Measurements from ENCODE around the gene EFCAB5. TPM values are rescaled to one million over a fixed set of nuclear protein-coding genes. Genes with fewer than 3 reads are reported as not detected.

EFCAB5 gene
- polyA plus RNA-seq, 1 of the 3 experiments (the other 2 are of a cell fraction) = 0.05 TPM

GRCh38 chr17:30130121-30130520 lies 188.7 kb downstream of the EFCAB5 start:
- H4K20me1 ChIP-seq (ENCODE audit: insufficient read depth) = peaks cover 16% of the 10 kb centered on the region
- H3K9me2 ChIP-seq = no peaks in the 10 kb centered on the region
- H3K27ac ChIP-seq (ENCODE audit: low read depth in 2 of 2, low read length in 1 of 2) = no peak overlapping the region
- POLR2A ChIA-PET = no interaction called here
- H3K79me2 ChIP-seq (ENCODE audit: insufficient read depth) = peaks cover 98% of the 10 kb centered on the region
- H3F3A ChIP-seq (replicated peaks; ENCODE audit: insufficient read depth) = no peaks in the 10 kb centered on the region
- H2AFZ ChIP-seq (ENCODE audit: low read depth) = no peak overlapping the region
- no peaks in the 10 kb centered on the region for H3K9me3 ChIP-seq
- CTCF ChIA-PET = interaction anchor here (1.2 to 1.4 kb wide), 2 partner anchors 26 to 148 kb away, joined by 6 read pairs; no protein-coding TSS in a partner anchor
- no peak for DNase-seq
- no peak overlapping the region for H3K4me2 ChIP-seq
- H3K27me3 ChIP-seq (ENCODE audit: insufficient read depth) = no peaks in the 10 kb centered on the region
- peaks cover 39 to 75% of the 10 kb centered on the region in 2 experiments for H3K36me3 ChIP-seq (replicated peaks in 1 of 2; ENCODE audit: control insufficient read depth in 1 of 2, insufficient read depth in 2 of 2, low read length in 1 of 2)
- TF ChIP-seq JUND (IDR thresholded peaks at IDR 0.05) (no peak), RXRA (IDR thresholded peaks at IDR 0.05; ENCODE audit: borderline replicate concordance, low read depth) (no peak), CHD2 (IDR thresholded peaks at IDR 0.05; ENCODE audit: low read length, partially characterized antibody) (no peak), POLR2AphosphoS5 (IDR thresholded peaks at IDR 0.05; ENCODE audit: low read depth, low read length) (no peak), ELF1 (IDR thresholded peaks at IDR 0.05) (no peak), RFX5 (IDR thresholded peaks at IDR 0.05; ENCODE audit: low read length) (no peak), NRF1 (IDR thresholded peaks at IDR 0.05; ENCODE audit: low read depth, low read length) (no peak), TAF1 (IDR thresholded peaks at IDR 0.05; ENCODE audit: borderline replicate concordance, low read depth, low read length) (no peak)
- TF ChIP-seq, protein P1, sequence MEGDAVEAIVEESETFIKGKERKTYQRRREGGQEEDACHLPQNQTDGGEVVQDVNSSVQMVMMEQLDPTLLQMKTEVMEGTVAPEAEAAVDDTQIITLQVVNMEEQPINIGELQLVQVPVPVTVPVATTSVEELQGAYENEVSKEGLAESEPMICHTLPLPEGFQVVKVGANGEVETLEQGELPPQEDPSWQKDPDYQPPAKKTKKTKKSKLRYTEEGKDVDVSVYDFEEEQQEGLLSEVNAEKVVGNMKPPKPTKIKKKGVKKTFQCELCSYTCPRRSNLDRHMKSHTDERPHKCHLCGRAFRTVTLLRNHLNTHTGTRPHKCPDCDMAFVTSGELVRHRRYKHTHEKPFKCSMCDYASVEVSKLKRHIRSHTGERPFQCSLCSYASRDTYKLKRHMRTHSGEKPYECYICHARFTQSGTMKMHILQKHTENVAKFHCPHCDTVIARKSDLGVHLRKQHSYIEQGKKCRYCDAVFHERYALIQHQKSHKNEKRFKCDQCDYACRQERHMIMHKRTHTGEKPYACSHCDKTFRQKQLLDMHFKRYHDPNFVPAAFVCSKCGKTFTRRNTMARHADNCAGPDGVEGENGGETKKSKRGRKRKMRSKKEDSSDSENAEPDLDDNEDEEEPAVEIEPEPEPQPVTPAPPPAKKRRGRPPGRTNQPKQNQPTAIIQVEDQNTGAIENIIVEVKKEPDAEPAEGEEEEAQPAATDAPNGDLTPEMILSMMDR (IDR thresholded peaks at IDR 0.05) = no peak
- no peak overlapping the region for H3K9ac ChIP-seq
- no peak overlapping the region for H3K4me3 ChIP-seq (ENCODE audit: low read depth in 2 of 2, low read length in 1 of 2)
- 88% methylated on average over 1 of the region's 1 CpG for WGBS (ENCODE audit: low lambda C conversion rate)
- no peaks in the 10 kb centered on the region; a peak in 1 of 4 replicates for H3K4me1 ChIP-seq (ENCODE audit: control insufficient read depth in 1 of 2, insufficient read depth in 2 of 2, low read depth in 1 of 2, low read length in 1 of 2)

- Histone ChIP-seq H3K79me2 (ENCODE audit: insufficient read depth) (peaks cover 96% of the 10 kb centered on the region), H3K27me3 (ENCODE audit: insufficient read depth) (no peaks in the 10 kb centered on the region), H3K4me2 (no peak overlapping the region), H3K4me1 (ENCODE audit: control insufficient read depth in 1 of 2, insufficient read depth in 2 of 2, low read depth in 1 of 2, low read length in 1 of 2) (no peaks in the 10 kb centered on the region; a peak in 1 of 4 replicates), H3K27ac (ENCODE audit: low read depth in 2 of 2, low read length in 1 of 2) (no peak overlapping the region), H2AFZ (ENCODE audit: low read depth) (no peak overlapping the region), H3K9ac (no peak overlapping the region), H3K36me3 (replicated peaks in 1 of 2; ENCODE audit: control insufficient read depth in 1 of 2, insufficient read depth in 2 of 2, low read length in 1 of 2) (peaks cover 34 to 71% of the 10 kb centered on the region in 2 experiments), H4K20me1 (ENCODE audit: insufficient read depth) (0 out of 2 replicates have a peak, but pooled peaks cover 4% of the 10 kb centered on the region), H3K4me3 (ENCODE audit: low read depth in 2 of 2, low read length in 1 of 2) (no peak overlapping the region), H3K9me3 (no peaks in the 10 kb centered on the region), H3K9me2 (no peaks in the 10 kb centered on the region), H3F3A (replicated peaks; ENCODE audit: insufficient read depth) (peaks cover 3% of the 10 kb centered on the region)
- CTCF ChIA-PET = interaction anchor here (2.0 to 2.3 kb wide), 2 partner anchors 8 to 145 kb away, joined by 8 to 13 read pairs; no protein-coding TSS in a partner anchor
- 98% methylated on average over 3 of the region's 3 CpGs for WGBS (ENCODE audit: low lambda C conversion rate)
- no peak for DNase-seq
- POLR2A ChIA-PET = interaction anchor here (0.6 kb wide), 1 partner anchor 15 kb away, joined by 3 read pairs; no protein-coding TSS in a partner anchor
- TF ChIP-seq ZBTB33 (IDR thresholded peaks at IDR 0.05; ENCODE audit: borderline replicate concordance, low read depth) (no peak), TEAD4 (IDR thresholded peaks at IDR 0.05; ENCODE audit: borderline replicate concordance, insufficient read depth) (no peak), GABPA (IDR thresholded peaks at IDR 0.05; ENCODE audit: low read depth) (no peak), ELF1 (IDR thresholded peaks at IDR 0.05) (no peak), MAX (IDR thresholded peaks at IDR 0.05; ENCODE audit: low read depth) (no peak), GATA2 (CRISPR knock-in tag; IDR thresholded peaks at IDR 0.05) (no peak), SIN3A (IDR thresholded peaks at IDR 0.05; ENCODE audit: borderline replicate concordance, low read depth, low read length) (no peak), SMC3 (IDR thresholded peaks at IDR 0.05; ENCODE audit: low read depth, low read length) (no peak), REST (IDR thresholded peaks at IDR 0.05; ENCODE audit: low read depth, low read length) (no peak), EZH2phosphoT487 (IDR thresholded peaks at IDR 0.05; ENCODE audit: borderline replicate concordance, low read depth) (no peak), POLR2AphosphoS5 (IDR thresholded peaks at IDR 0.05; ENCODE audit: low read depth, low read length) (no peak), FOXM1 (IDR thresholded peaks at IDR 0.05; ENCODE audit: low read depth) (no peak)
- TF ChIP-seq, protein P2, sequence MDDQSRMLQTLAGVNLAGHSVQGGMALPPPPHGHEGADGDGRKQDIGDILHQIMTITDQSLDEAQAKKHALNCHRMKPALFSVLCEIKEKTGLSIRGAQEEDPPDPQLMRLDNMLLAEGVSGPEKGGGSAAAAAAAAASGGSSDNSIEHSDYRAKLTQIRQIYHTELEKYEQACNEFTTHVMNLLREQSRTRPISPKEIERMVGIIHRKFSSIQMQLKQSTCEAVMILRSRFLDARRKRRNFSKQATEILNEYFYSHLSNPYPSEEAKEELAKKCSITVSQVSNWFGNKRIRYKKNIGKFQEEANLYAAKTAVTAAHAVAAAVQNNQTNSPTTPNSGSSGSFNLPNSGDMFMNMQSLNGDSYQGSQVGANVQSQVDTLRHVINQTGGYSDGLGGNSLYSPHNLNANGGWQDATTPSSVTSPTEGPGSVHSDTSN (IDR thresholded peaks at IDR 0.05) = no peak
These were observed 191.2 kb downstream of the EFCAB5 start for GRCh38 chr17:30132615-30133014.
